ENCODE data around the gene KHDRBS2.

DNA sequence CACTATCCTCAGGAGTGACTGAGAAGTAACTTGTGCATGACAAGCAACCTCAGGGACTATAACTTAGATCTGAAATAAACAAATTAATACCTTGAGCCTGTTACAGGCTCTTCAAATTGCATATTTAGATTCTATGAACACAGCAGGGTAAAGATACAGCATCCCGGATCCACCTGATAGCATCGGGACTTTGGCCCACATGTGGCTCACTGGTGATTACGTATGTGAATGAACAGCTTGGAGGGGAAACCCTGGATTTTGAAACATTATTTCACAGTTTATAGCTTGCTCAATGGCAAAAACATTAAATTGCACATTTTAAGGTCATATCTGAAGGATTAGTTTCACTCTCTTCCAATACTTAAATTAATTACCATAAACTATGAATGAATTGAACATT is 133.2 kb downstream of the KHDRBS2 start:
- TF ChIP-seq, protein P1, sequence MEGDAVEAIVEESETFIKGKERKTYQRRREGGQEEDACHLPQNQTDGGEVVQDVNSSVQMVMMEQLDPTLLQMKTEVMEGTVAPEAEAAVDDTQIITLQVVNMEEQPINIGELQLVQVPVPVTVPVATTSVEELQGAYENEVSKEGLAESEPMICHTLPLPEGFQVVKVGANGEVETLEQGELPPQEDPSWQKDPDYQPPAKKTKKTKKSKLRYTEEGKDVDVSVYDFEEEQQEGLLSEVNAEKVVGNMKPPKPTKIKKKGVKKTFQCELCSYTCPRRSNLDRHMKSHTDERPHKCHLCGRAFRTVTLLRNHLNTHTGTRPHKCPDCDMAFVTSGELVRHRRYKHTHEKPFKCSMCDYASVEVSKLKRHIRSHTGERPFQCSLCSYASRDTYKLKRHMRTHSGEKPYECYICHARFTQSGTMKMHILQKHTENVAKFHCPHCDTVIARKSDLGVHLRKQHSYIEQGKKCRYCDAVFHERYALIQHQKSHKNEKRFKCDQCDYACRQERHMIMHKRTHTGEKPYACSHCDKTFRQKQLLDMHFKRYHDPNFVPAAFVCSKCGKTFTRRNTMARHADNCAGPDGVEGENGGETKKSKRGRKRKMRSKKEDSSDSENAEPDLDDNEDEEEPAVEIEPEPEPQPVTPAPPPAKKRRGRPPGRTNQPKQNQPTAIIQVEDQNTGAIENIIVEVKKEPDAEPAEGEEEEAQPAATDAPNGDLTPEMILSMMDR (IDR thresholded peaks at IDR 0.05), result no peak
- TF ChIP-seq POLR2A (IDR thresholded peaks at IDR 0.05), result no peak

All from thyroid gland (tissue), 4 donors.